HEK293T (cell line): ENCODE data around the gene AP2B1.

Source experiments
- CTCF ChIA-PET: fragments of 350-600 bp; formaldehyde crosslinking; extraction: SDS; loops from one replicate; lab custom pipeline; 2021; ENCODE audit warnings: antibody characterized with exemption, inconsistent platforms; lab: Yijun Ruan, JAX
- POLR2A ChIA-PET: fragments of 350-600 bp; formaldehyde crosslinking; extraction: SDS; loops from one replicate; lab custom pipeline; 2020; ENCODE audit warnings: antibody characterized with exemption, inconsistent platforms; lab: Yijun Ruan, JAX
- DNase-seq: peaks from one replicate; pipeline ENCODE4 v3.0.0; 2012; ENCODE audit warnings: mixed read lengths; ENCODE audit errors: extremely low spot score
- ARNT ChIP-seq: fragments of 450-650 bp; IDR thresholded peaks from 2 replicates; pipeline ENCODE4 v1.6.1; 2017; ENCODE audit warnings: mild to moderate bottlenecking
- BHLHE40 ChIP-seq: fragments of 450-650 bp; IDR thresholded peaks from 2 replicates; pipeline ENCODE4 v1.6.1; 2016; ENCODE audit warnings: mild to moderate bottlenecking, moderate library complexity, borderline replicate concordance
- CTBP1 ChIP-seq: fragments of 450-650 bp; IDR thresholded peaks from 2 replicates; pipeline ENCODE4 v1.6.1; 2016; ENCODE audit warnings: borderline replicate concordance
- ELF4 ChIP-seq: fragments of 450-650 bp; IDR thresholded peaks from 2 replicates; pipeline ENCODE4 v1.6.1; 2017; ENCODE audit warnings: antibody characterized with exemption
- FOXA1 ChIP-seq: fragments of 450-650 bp; IDR thresholded peaks from 2 replicates; pipeline ENCODE4 v1.6.1; 2016; ENCODE audit warnings: mild to moderate bottlenecking
- FOXK2 ChIP-seq: fragments of 450-650 bp; IDR thresholded peaks from 2 replicates; pipeline ENCODE4 v1.6.1; 2016; ENCODE audit warnings: mild to moderate bottlenecking
- FOXM1 ChIP-seq: fragments of 450-650 bp; IDR thresholded peaks from 2 replicates; pipeline ENCODE4 v1.6.1; 2017; ENCODE audit warnings: mild to moderate bottlenecking, borderline replicate concordance
- HDGF ChIP-seq: fragments of 450-650 bp; IDR thresholded peaks from 2 replicates; pipeline ENCODE4 v1.6.1; 2017; ENCODE audit warnings: antibody characterized with exemption, borderline replicate concordance
- L3MBTL2 ChIP-seq: fragments of 450-650 bp; conservative IDR thresholded peaks from 2 replicates; pipeline ENCODE4 v1.6.1; 2016; ENCODE audit warnings: mild to moderate bottlenecking
- LEF1 ChIP-seq: fragments of 450-650 bp; IDR thresholded peaks from 2 replicates; pipeline ENCODE4 v1.6.1; 2017; ENCODE audit warnings: mild to moderate bottlenecking, borderline replicate concordance
- NFRKB ChIP-seq: fragments of 450-650 bp; IDR thresholded peaks from 2 replicates; pipeline ENCODE4 v1.6.1; 2016; ENCODE audit warnings: mild to moderate bottlenecking, moderate library complexity
- SP1 ChIP-seq: fragments of 450-650 bp; IDR thresholded peaks from 2 replicates; pipeline ENCODE4 v1.6.1; 2017
- SUZ12 ChIP-seq: fragments of 450-650 bp; IDR thresholded peaks from 2 replicates; pipeline ENCODE4 v1.6.1; 2016; ENCODE audit warnings: mild to moderate bottlenecking
- TARDBP ChIP-seq: fragments of 450-650 bp; IDR thresholded peaks from 2 replicates; pipeline ENCODE4 v1.6.1; 2016
- ZNF384 ChIP-seq: fragments of 450-650 bp; IDR thresholded peaks from 2 replicates; pipeline ENCODE4 v1.6.1; 2016
- TF ChIP-seq, protein P1 (sequence below): fragments of 450-650 bp; IDR thresholded peaks from 2 replicates; pipeline ENCODE4 v1.6.1; 2016

Gene AP2B1

DNA sequence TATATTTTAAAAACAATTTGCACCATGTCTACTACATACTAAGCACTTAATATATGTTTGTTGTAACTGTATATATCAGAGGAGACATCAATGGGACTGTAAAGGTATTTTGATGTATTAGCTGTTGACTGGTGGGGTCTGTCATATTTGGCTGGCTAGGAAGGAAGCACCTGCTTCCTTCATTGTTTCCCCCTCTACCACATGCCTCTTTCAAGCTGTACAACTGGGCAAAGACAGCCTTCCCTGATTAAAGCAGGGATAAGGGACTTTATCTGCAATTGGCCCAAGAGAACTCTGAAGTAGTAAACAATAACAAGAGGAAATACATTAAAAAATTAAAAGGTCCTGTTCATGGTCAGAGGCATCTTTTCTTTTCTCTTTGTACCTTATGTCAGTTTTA, 44.1 kb upstream of the AP2B1 start:
- TF ChIP-seq HDGF (no peak), SUZ12 (no peak), NFRKB (no peak), ARNT (no peak), BHLHE40 (no peak), LEF1 (no peak), CTBP1 (no peak), L3MBTL2 (no peak), FOXM1 (no peak), TARDBP (no peak), SP1 (no peak), FOXA1 (no peak), ELF4 (no peak), ZNF384 (no peak), FOXK2 (no peak)
- TF ChIP-seq, protein P1, sequence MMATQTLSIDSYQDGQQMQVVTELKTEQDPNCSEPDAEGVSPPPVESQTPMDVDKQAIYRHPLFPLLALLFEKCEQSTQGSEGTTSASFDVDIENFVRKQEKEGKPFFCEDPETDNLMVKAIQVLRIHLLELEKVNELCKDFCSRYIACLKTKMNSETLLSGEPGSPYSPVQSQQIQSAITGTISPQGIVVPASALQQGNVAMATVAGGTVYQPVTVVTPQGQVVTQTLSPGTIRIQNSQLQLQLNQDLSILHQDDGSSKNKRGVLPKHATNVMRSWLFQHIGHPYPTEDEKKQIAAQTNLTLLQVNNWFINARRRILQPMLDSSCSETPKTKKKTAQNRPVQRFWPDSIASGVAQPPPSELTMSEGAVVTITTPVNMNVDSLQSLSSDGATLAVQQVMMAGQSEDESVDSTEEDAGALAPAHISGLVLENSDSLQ, result no peak
- ChIA-PET POLR2A (interaction anchor here (0.9 kb wide), 1 partner anchor 36 kb away, joined by 3 read pairs; no protein-coding TSS in a partner anchor), CTCF (no interaction called here)
- no peak for DNase-seq

DNA sequence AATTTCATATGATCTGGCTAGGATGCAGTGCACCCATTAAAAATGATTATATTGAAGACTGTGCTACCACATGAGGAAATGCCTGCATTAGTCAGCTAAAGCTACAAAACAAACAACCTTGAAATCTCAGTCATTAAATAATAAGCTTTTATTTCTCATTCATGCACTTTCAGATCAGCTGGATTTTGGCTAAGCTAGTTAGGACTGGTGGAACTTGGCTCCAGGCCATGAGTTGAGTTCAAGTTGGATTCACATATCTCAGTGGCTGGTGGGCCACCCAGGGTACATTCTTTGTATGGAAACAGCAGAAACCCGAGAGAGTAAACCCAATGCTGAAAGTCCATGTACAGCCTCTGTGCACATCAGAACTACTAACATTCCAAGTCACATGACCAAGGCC, 43.3 kb upstream of the AP2B1 start:
- TF ChIP-seq LEF1 (no peak), L3MBTL2 (no peak)
- POLR2A ChIA-PET, result no interaction called here
- CTCF ChIA-PET, result interaction anchor here (1.2 kb wide), 1 partner anchor 231 kb away, joined by 4 read pairs; no protein-coding TSS in a partner anchor
- DNase-seq, result no peak

DNA sequence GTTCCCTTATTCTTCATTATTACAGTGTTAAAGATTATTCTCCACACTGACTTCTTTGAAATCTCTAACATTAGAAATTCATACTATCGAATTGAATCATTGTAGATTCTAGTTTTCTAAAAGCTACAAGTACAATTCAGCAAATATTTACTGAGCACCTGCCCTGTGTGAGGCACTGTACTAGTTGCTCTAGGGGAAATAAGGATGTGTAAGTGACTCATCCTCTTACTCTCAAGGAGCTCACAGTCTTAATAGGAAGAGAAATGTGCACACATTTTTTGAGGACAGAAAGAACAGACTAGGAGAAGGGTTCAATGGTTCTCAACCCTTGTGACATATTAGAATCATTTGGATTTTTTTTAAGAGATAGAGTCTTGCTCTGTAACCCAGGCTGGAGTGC, 42.0 kb upstream of the AP2B1 start:
- TF ChIP-seq, protein P1, result no peak
- TF ChIP-seq ZNF384, result no peak
- no peak for TF ChIP-seq TARDBP
- TF ChIP-seq BHLHE40, result no peak
- no peak for TF ChIP-seq NFRKB
- TF ChIP-seq ARNT, result no peak
- no peak for TF ChIP-seq SP1
- no peak for TF ChIP-seq SUZ12
- no peak for TF ChIP-seq FOXK2
- TF ChIP-seq FOXA1, result no peak
- no peak for TF ChIP-seq HDGF
- TF ChIP-seq CTBP1, result no peak
- TF ChIP-seq ELF4, result no peak
- no peak for TF ChIP-seq L3MBTL2
- TF ChIP-seq FOXM1, result no peak
- DNase-seq, result no peak
- ChIA-PET CTCF (no interaction called here), POLR2A (interaction anchor here (1.3 kb wide), 1 partner anchor 34 kb away, joined by 6 read pairs; the partner anchor contains the start of gene PEX12)

DNA sequence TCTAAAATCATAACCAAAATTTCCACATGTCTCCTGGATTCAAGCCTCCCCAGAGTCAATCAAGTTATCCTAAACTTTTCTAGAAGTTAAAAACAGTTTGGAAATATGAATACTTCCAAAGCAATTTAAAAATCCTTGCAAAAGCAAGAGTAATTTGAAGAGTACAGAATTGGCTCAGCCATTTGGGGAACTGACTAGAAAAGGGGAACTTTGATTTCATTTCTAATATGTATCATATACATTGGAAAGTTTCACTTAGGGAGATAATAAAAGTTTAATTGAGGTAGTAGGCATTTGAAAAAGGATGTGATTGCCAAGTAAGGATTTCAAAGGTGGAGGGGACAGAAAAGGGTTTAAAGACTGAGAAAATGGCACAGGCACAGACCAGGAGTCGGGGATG, 40.6 kb upstream of the AP2B1 start:
- POLR2A ChIA-PET, result no interaction called here

DNA sequence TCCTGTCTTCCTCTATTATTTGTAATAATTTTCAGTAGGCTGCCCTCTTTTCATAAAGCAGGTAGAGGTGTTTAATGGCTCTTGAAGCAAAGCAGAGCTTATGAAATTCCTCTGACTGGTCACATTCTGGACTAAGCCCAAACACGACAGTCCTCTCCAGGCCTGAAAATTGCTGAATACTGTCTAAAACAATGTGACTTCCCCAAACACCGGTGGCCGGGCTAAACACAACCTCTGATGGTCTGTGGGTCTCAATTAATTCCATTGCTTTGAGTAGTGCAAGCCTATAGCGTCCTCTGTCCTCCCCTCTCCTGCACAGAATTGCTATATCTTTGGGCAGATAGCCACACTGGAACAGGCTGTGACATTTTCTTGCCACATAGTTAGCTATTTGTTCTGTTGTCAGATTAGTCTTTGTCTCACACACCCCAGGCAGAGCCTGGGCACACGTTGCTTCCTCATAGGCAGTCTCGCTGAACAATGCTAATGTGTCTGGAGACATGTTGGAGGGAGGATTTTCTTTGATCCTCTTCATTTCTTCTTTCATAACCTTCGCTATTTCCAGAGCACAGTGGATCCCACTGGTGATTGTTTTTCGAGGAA, 38.8 kb upstream of the AP2B1 start:
- CTCF ChIA-PET, result no interaction called here
- no peak for DNase-seq
- POLR2A ChIA-PET, result interaction anchor here (0.6 to 3.4 kb wide), 2 partner anchors 30 to 747 kb away, joined by 3 to 10 read pairs; partner anchors contain the start of gene PEX12
- no peak for TF ChIP-seq CTBP1
- no peak for TF ChIP-seq FOXM1
- TF ChIP-seq FOXK2, result no peak
- TF ChIP-seq HDGF, result no peak
- TF ChIP-seq LEF1, result no peak
- no peak for TF ChIP-seq TARDBP
- TF ChIP-seq SP1, result no peak

More for the DNA sequence above, 40.6 kb upstream of the AP2B1 start:
- CTCF ChIA-PET, result no interaction called here
- no peak for DNase-seq
- TF ChIP-seq ZNF384 (no peak), FOXA1 (no peak), CTBP1 (no peak), ELF4 (no peak), SP1 (no peak)
- TF ChIP-seq, protein P1, result no peak

DNA sequence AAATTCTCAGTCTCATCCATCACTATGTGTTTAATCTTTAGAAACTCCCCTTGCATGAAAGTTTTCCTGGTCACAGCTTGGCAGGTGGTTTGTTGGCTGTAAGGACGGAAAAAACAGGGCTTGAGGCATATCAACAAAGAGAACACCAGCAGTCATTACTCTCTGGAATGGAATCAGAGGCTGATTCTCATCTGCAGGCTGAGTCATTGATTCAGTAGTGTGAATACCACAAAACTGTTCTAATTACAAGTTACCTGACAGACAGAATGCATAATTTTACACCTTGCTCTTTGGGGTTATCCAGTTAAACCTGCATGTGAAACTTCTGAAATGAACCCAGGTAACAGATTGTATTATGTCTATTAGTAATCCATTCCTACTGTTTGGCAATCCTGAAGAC, 38.1 kb upstream of the AP2B1 start:
- CTCF ChIA-PET, result interaction anchor here (0.8 kb wide), 1 partner anchor 16 kb away, joined by 3 read pairs; no protein-coding TSS in a partner anchor
- POLR2A ChIA-PET, result interaction anchor here (3.4 kb wide), 1 partner anchor 30 kb away, joined by 10 read pairs; the partner anchor contains the start of gene PEX12
- no peak for TF ChIP-seq FOXM1
- no peak for TF ChIP-seq CTBP1
- TF ChIP-seq SUZ12, result no peak
- TF ChIP-seq L3MBTL2, result no peak
- no peak for TF ChIP-seq FOXK2

DNA sequence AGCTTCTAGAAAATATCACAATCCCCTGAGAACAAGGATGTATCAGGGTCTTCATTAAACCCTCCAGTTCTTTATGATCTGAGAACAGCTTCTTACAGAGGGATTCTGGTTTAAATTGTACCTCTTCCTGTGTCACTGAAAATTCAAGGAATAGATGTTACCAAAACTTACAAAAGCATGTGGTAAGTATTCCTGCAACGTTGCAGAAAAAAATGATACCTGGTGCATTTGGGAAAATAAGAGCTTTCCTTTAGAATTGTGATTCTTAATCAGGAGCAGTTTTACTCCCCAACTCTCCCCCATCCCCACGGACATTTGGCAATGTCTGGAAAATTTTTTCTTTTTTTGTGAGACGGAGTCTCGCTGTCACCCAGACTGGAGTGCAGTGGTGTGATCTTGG, 33.8 kb upstream of the AP2B1 start:
- TF ChIP-seq BHLHE40 (no peak), ELF4 (no peak)
- POLR2A ChIA-PET, result interaction anchor here (1.0 to 1.6 kb wide), 3 partner anchors 14 to 25 kb away, joined by 3 to 5 read pairs (median 4); partner anchors contain the start of gene PEX12

More for the DNA sequence above, 38.1 kb upstream of the AP2B1 start:
- no peak for DNase-seq

More for the DNA sequence above, 33.8 kb upstream of the AP2B1 start:
- no peak for DNase-seq
- CTCF ChIA-PET, result interaction anchor here (1.4 to 1.5 kb wide), 2 partner anchors 14 to 20 kb away, joined by 3 to 5 read pairs; no protein-coding TSS in a partner anchor
